Chondrocyte (in vitro differentiated cells): Measurements from ENCODE around the gene SDC3. TPM values are rescaled to one million over a fixed set of nuclear protein-coding genes. Genes with fewer than 3 reads are reported as not detected.

Experiments
- DNase-seq: peaks from one replicate; pipeline ENCODE4 v3.0.0; 2021; ENCODE audit warnings: mixed read lengths, low spot score
- H3K27ac Mint-ChIP-seq: one replicate; pipeline ENCODE4 v1.8.0; 2021; ENCODE audit warnings: mild to moderate bottlenecking, moderate library complexity, mixed read lengths; ENCODE audit not compliant: unreplicated experiment
- H3K27me3 Mint-ChIP-seq: 2 replicates; pipeline ENCODE4 v1.8.0; 2021; ENCODE audit warnings: low read depth, mixed read lengths
- H3K36me3 Mint-ChIP-seq: 2 replicates; pipeline ENCODE4 v1.8.0; 2021; ENCODE audit warnings: low read depth, mixed read lengths
- H3K4me1 Mint-ChIP-seq: 2 replicates; pipeline ENCODE4 v1.8.0; 2021; ENCODE audit warnings: low read depth, mild to moderate bottlenecking, mixed read lengths
- H3K4me3 Mint-ChIP-seq: one replicate; pipeline ENCODE4 v1.8.0; 2021; ENCODE audit warnings: mild to moderate bottlenecking, moderate library complexity, mixed read lengths; ENCODE audit not compliant: unreplicated experiment
- H3K9me3 Mint-ChIP-seq: 2 replicates; pipeline ENCODE4 v1.8.0; 2021; ENCODE audit warnings: low read depth, mixed read lengths
- CTCF ChIP-seq: fragments of 200-600 bp; sonication (generic); IDR thresholded peaks from 2 replicates; pipeline ENCODE4 v1.5.0; 2021; ENCODE audit warnings: antibody characterized with exemption, mild to moderate bottlenecking, moderate library complexity
- long read RNA-seq: library from polyadenylated mRNA; stranded (forward); transcript quantifications from one replicate; pipeline ENCODE4 v2.0.0, GENCODE V29; 2021
- total RNA-seq: library from RNA; stranded (reverse); gene quantifications from 3 replicates; pipeline ENCODE4 v1.2.1, GENCODE V29; 2021

The SDC3 gene
- 46.8 to 69.3 TPM (median 47.3 TPM) in 3 replicates for total RNA-seq
- long read RNA-seq, full-length matches to known transcripts = 14 of 47 reads
- long read RNA-seq, partial matches to known transcripts = 0 of 47 reads
- long read RNA-seq, other reads (novel, unspliced or antisense) = 33 of 47 reads

- peaks cover 25% of the 10 kb centered on the region for H3K4me1 Mint-ChIP-seq
These were observed at the start of gene SDC3 for GRCh38 chr1:30908696-30909364. TSS of gene SDC3 (minus strand) at chr1:30908758. CDS start at chr1:30908586, 172 bp downstream.

GRCh38 chr1:30957560-30958222 is 49.1 kb upstream of the SDC3 start:
- Mint-ChIP-seq H3K27ac (peak overlapping the region; percentile 68), H3K27me3 (no peaks in the 10 kb centered on the region), H3K4me3 (no peak overlapping the region), H3K4me1 (peaks cover 51% of the 10 kb centered on the region), H3K9me3 (no peaks in the 10 kb centered on the region), H3K36me3 (peaks cover 39% of the 10 kb centered on the region)
- DNase-seq = no peak
- TF ChIP-seq CTCF = no peak

More at GRCh38 chr1:30908696-30909364, at the start of gene SDC3:
- TF ChIP-seq CTCF = no peak
- H3K27ac Mint-ChIP-seq = no peak within 1 kb of the TSS
- DNase-seq = peak; percentile 86
- H3K9me3 Mint-ChIP-seq = no peaks in the 10 kb centered on the region
- H3K4me3 Mint-ChIP-seq = peak within 1 kb of the TSS; percentile 80
- H3K27me3 Mint-ChIP-seq = no peaks in the 10 kb centered on the region
- no peaks in the 10 kb centered on the region for H3K36me3 Mint-ChIP-seq

- Mint-ChIP-seq H3K4me3 (peak overlapping the region; percentile 13), H3K36me3 (peaks cover 49% of the 10 kb centered on the region), H3K27ac (peak overlapping the region; percentile 91), H3K4me1 (peaks cover 36% of the 10 kb centered on the region), H3K27me3 (no peaks in the 10 kb centered on the region), H3K9me3 (no peaks in the 10 kb centered on the region)
- no peak for TF ChIP-seq CTCF
- no peak for DNase-seq
These were observed 47.0 kb upstream of the SDC3 start for GRCh38 chr1:30955448-30956015.

- Mint-ChIP-seq H3K4me3 (no peak overlapping the region), H3K27me3 (no peaks in the 10 kb centered on the region), H3K9me3 (no peaks in the 10 kb centered on the region), H3K36me3 (peaks cover 48% of the 10 kb centered on the region), H3K27ac (no peak overlapping the region), H3K4me1 (peaks cover 36% of the 10 kb centered on the region)
- no peak for TF ChIP-seq CTCF
- no peak for DNase-seq
These were observed 45.1 kb upstream of the SDC3 start for GRCh38 chr1:30953685-30954084.

GRCh38 chr1:30952098-30952497 is 43.5 kb upstream of the SDC3 start:
- no peak overlapping the region for H3K27ac Mint-ChIP-seq
- peaks cover 46% of the 10 kb centered on the region for H3K36me3 Mint-ChIP-seq
- no peak for TF ChIP-seq CTCF
- H3K4me3 Mint-ChIP-seq = no peak overlapping the region
- no peak for DNase-seq
- H3K4me1 Mint-ChIP-seq = peaks cover 34% of the 10 kb centered on the region
- H3K9me3 Mint-ChIP-seq = no peaks in the 10 kb centered on the region
- H3K27me3 Mint-ChIP-seq = no peaks in the 10 kb centered on the region
